Measurements from ENCODE around the gene OSBPL6. TPM values are rescaled to one million over a fixed set of nuclear protein-coding genes. Genes with fewer than 3 reads are reported as not detected.

The OSBPL6 gene
- total and polyA plus RNA-seq, 3 donors from 2014 or later: 1.7 to 3.8 (median 2.6) TPM

DNA sequence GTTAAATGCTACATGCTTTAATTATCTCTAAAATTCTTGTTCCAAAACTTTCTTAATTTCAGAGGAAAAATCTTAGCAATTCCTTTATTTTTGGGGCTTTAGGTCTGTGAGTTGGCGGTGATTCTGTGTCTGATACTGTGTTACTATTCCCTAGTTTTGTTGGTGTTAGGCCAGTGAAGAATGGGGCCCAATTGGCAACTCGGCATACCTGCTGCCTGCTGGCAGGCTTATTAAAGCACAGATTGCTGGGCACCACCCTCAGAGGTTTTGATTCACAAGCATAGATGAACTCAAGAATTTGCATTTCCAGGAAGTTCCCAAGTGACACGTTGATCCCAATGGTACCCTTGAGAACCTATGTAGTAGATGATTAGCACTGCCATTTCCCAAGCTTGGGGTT lies 101.6 kb downstream of the OSBPL6 start:
- Histone ChIP-seq H3K4me1 (no peaks in the 10 kb centered on the region), H3K36me3 (ENCODE audit: low read depth, missing control alignments) (no peaks in the 10 kb centered on the region), H3K27me3 (no peaks in the 10 kb centered on the region), H3K9me3 (no peaks in the 10 kb centered on the region), H3K27ac (no peak overlapping the region), H3K4me3 (no peak overlapping the region)
- DNase-seq: no peak
- WGBS, 2 donors: 82 to 86% methylated on average over 3 of the region's 3 CpGs
- TF ChIP-seq, protein P1, sequence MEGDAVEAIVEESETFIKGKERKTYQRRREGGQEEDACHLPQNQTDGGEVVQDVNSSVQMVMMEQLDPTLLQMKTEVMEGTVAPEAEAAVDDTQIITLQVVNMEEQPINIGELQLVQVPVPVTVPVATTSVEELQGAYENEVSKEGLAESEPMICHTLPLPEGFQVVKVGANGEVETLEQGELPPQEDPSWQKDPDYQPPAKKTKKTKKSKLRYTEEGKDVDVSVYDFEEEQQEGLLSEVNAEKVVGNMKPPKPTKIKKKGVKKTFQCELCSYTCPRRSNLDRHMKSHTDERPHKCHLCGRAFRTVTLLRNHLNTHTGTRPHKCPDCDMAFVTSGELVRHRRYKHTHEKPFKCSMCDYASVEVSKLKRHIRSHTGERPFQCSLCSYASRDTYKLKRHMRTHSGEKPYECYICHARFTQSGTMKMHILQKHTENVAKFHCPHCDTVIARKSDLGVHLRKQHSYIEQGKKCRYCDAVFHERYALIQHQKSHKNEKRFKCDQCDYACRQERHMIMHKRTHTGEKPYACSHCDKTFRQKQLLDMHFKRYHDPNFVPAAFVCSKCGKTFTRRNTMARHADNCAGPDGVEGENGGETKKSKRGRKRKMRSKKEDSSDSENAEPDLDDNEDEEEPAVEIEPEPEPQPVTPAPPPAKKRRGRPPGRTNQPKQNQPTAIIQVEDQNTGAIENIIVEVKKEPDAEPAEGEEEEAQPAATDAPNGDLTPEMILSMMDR (IDR thresholded peaks at IDR 0.05): no peak
- no peak for TF ChIP-seq POLR2A (IDR thresholded peaks at IDR 0.05)
- intact Hi-C loops (cut with DNase I; ENCODE audit: low total_unique reads): no loop called here

DNA sequence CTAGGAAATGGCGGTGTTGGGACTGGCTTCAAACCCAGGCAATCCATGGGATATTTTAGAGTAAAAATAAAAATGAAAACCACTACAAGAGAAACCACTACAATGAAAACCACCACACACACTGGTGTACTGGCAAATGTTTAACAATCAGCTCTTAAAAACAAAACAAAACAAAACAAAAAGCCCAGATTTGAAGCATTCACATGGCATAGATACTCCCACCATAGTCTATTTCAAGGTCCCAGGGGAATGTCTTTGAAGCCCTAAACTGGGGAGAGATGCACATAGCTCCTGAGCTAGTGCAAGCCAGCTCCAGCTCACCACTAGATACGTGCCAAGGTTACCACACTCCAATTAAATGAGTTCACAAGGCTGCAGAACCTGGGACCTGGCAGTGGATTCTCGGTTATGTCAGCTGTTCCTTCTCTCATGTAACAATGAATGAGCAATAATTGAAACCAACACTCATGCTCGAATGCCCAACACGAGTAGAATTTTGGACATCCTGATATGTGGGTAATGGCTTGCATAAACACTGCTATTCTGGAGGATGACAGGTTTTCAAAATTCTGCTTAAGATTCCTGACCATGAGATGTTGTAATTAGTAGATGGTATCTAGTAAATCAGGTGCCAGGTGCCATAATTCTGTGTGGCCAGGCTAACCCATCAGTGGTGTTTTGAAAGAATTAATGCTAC lies 102.2 kb downstream of the OSBPL6 start:
- no peaks in the 10 kb centered on the region for H3K9me3 ChIP-seq
- no peak for DNase-seq
- WGBS, 2 donors: 86 to 92% methylated on average over 5 of the region's 5 CpGs
- intact Hi-C loops (cut with DNase I; ENCODE audit: low total_unique reads): no loop called here
- H3K4me3 ChIP-seq: no peak overlapping the region
- H3K36me3 ChIP-seq (ENCODE audit: low read depth, missing control alignments): no peaks in the 10 kb centered on the region
- no peaks in the 10 kb centered on the region for H3K27me3 ChIP-seq
- no peak overlapping the region for H3K27ac ChIP-seq
- no peak for TF ChIP-seq POLR2A (IDR thresholded peaks at IDR 0.05)
- TF ChIP-seq, protein P1 (IDR thresholded peaks at IDR 0.05): no peak
- H3K4me1 ChIP-seq: no peaks in the 10 kb centered on the region

DNA sequence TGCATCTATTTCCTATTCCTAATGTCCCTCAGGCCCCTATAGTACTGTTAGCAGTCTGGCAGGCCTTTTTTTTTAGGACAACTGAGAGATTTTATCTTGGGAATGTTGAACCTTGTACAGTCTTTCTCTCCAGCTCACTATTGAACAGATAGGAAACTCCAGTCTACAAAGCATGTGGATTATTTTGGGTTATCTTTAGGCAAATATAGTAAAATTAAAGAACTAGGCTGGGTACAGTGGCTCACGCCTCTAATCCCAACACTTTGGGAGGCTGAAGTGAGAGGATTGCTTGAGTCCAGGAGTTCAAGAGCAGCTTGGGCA lies 102.7 kb downstream of the OSBPL6 start:
- Histone ChIP-seq H3K27ac (no peak overlapping the region), H3K9me3 (no peaks in the 10 kb centered on the region), H3K4me1 (no peaks in the 10 kb centered on the region), H3K4me3 (no peak overlapping the region), H3K27me3 (no peaks in the 10 kb centered on the region), H3K36me3 (ENCODE audit: low read depth, missing control alignments) (no peaks in the 10 kb centered on the region)
- TF ChIP-seq, protein P1 (IDR thresholded peaks at IDR 0.05): no peak
- TF ChIP-seq POLR2A (IDR thresholded peaks at IDR 0.05): no peak
- 87 to 93% methylated on average over 1 of the region's 1 CpG for WGBS, 2 donors
- intact Hi-C loops (cut with DNase I; ENCODE audit: low total_unique reads): no loop called here
- DNase-seq: no peak

DNA sequence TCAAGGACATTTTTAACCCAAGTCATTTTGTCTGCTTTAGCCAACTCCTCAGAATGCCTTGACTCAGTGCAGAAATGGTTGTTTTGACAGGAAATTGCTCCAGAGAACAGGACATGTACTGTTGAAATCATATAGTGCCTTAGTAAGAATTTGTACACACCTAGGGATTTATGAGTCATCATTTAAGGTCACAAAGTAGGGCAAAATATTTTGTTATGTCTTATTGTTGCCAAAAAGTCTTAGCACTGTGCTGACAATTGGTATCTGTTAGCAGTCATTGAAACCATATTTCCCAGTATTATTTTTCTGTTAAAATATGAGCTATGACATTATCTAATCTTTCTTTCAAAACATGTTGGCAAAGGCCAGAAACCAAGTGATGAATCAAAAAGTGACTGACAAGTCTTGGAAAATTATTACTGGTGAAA lies 104.5 kb downstream of the OSBPL6 start:
- Histone ChIP-seq H3K9me3 (no peaks in the 10 kb centered on the region), H3K27me3 (no peaks in the 10 kb centered on the region), H3K4me1 (no peaks in the 10 kb centered on the region), H3K4me3 (no peak overlapping the region), H3K27ac (no peak overlapping the region), H3K36me3 (ENCODE audit: low read depth, missing control alignments) (no peaks in the 10 kb centered on the region)
- DNase-seq: no peak
- no peak for TF ChIP-seq POLR2A (IDR thresholded peaks at IDR 0.05)
- TF ChIP-seq, protein P1 (IDR thresholded peaks at IDR 0.05): no peak
- intact Hi-C loops (cut with DNase I; ENCODE audit: low total_unique reads): no loop called here

DNA sequence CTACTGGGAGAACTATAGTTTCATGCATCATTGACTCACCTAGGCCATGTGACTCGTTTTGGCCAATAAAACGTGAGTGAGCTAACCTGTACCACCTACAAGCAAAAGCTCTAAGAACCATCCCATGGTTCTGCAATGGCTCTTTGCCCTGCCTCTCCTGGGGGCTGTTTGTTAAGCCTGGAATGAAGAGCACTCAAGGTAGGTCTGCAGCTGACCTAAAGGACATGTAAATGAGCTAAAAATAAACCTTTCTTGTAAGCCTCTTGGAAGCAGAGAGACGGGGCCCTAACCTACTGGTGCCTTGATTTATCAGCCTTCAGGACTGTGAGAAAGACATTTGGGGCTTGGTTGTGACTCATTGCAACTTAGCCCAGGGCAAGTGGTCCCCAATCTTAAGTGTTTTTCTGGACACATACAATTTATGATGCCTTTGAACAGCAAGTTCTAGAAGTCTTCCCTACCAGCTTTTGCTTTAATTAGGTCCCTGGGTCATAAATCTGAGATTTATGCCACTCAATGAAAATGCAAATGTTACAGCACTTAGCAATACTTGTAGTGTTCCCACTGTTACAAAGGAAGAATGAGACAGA lies 107.4 kb downstream of the OSBPL6 start:
- H3K4me1 ChIP-seq: no peaks in the 10 kb centered on the region
- no peak for TF ChIP-seq POLR2A (IDR thresholded peaks at IDR 0.05)
- TF ChIP-seq, protein P1 (IDR thresholded peaks at IDR 0.05): no peak
- H3K27ac ChIP-seq: no peak overlapping the region
- WGBS, 2 donors: 84 to 93% methylated on average over 3 of the region's 3 CpGs
- no peaks in the 10 kb centered on the region for H3K9me3 ChIP-seq
- intact Hi-C loops (cut with DNase I; ENCODE audit: low total_unique reads): no loop called here
- no peaks in the 10 kb centered on the region for H3K36me3 ChIP-seq (ENCODE audit: low read depth, missing control alignments)
- DNase-seq: no peak
- H3K27me3 ChIP-seq: no peaks in the 10 kb centered on the region
- no peak overlapping the region for H3K4me3 ChIP-seq
